ENCODE results near the gene FAM81A.

- TF ChIP-seq ARNTL (CRISPR knock-in tag; IDR thresholded peaks at IDR 0.05; ENCODE audit: borderline replicate concordance, low read depth) (no peak), RARB (CRISPR knock-in tag; IDR thresholded peaks at IDR 0.05) (no peak), TCF4 (CRISPR knock-in tag; IDR thresholded peaks at IDR 0.05; ENCODE audit: borderline replicate concordance) (no peak), PATZ1 (CRISPR knock-in tag; IDR thresholded peaks at IDR 0.05; ENCODE audit: borderline replicate concordance) (no peak), ISL1 (CRISPR knock-in tag; IDR thresholded peaks at IDR 0.05) (no peak), CSDC2 (CRISPR knock-in tag; IDR thresholded peaks at IDR 0.05) (no peak), ZNF565 (CRISPR knock-in tag; conservative IDR thresholded peaks at IDR 0.05; ENCODE audit: low read depth) (no peak), ZFP30 (CRISPR knock-in tag; IDR thresholded peaks at IDR 0.05) (no peak)
These were observed 27.5 kb upstream of the FAM81A start for GRCh38 chr15:59410391-59410896.

Measured in SK-N-SH treated with all-trans-retinoic acid at 6 μM for 48 hours (cell line).